Nephron (organoid): ENCODE measurements around the gene ADGRL3.
A peak's percentile ranks its signal among the peaks of the same experiment; 100 is the strongest.
"Not testable (repeated sequence)": the region's sequence is repeated elsewhere in the genome, so short reads cannot be mapped to it uniquely, and the experiment has no call there.

Experiments
- H3K27ac Mint-ChIP-seq, 3 experiments: 2 replicates each; pipeline ENCODE4 v1.8.0; 2020; ENCODE audit warnings: mixed read lengths in 3 of 3, mild to moderate bottlenecking in 2 of 3, moderate library complexity in 1 of 3
- H3K27me3 Mint-ChIP-seq: 2 replicates; pipeline ENCODE4 v1.8.0; 2021; ENCODE audit warnings: low read depth, mild to moderate bottlenecking, moderate library complexity, mixed read lengths
- H3K36me3 Mint-ChIP-seq: 2 replicates; pipeline ENCODE4 v1.8.0; 2020; ENCODE audit warnings: low read depth, mixed read lengths
- H3K4me1 Mint-ChIP-seq: 2 replicates; pipeline ENCODE4 v1.8.0; 2020; ENCODE audit warnings: mixed read lengths
- H3K4me3 Mint-ChIP-seq, 3 experiments: 2 replicates each; pipeline ENCODE4 v1.8.0; 2020; ENCODE audit warnings: mild to moderate bottlenecking in 3 of 3, mixed read lengths in 3 of 3, moderate library complexity in 2 of 3
- H3K9me3 Mint-ChIP-seq: 2 replicates; pipeline ENCODE4 v1.8.0; 2020; ENCODE audit warnings: mixed read lengths
- TF ChIP-seq, protein P1 (sequence below), 3 experiments: fragments of 200-600 bp; sonication (generic); IDR thresholded peaks; one replicate each; pipeline ENCODE4 v1.5.0; 2021; ENCODE audit warnings: antibody characterized with exemption in 3 of 3; ENCODE audit not compliant: unreplicated experiment in 3 of 3

Gene ADGRL3

DNA sequence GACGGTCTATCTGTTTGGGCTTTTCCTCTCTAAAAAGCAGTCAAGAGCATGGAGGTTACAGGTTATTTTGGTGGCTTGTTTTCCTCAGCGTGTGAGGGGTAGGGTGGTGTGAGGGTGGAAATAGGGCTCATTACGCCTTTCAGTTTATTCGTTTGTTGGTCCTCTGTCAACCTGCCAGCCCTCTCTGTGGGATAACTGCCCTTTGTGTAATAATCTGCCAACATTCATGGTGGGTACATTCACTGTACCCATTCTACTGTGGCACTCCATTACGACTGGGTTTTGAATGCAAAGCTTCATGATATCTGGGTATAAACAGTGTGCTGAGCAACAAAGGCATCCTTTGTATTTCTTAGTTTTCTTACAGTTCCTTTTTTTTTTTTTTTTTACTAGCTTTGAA is 136.4 kb downstream of the ADGRL3 start:
- H3K9me3 Mint-ChIP-seq: no peaks in the 10 kb centered on the region
- TF ChIP-seq, protein P1, sequence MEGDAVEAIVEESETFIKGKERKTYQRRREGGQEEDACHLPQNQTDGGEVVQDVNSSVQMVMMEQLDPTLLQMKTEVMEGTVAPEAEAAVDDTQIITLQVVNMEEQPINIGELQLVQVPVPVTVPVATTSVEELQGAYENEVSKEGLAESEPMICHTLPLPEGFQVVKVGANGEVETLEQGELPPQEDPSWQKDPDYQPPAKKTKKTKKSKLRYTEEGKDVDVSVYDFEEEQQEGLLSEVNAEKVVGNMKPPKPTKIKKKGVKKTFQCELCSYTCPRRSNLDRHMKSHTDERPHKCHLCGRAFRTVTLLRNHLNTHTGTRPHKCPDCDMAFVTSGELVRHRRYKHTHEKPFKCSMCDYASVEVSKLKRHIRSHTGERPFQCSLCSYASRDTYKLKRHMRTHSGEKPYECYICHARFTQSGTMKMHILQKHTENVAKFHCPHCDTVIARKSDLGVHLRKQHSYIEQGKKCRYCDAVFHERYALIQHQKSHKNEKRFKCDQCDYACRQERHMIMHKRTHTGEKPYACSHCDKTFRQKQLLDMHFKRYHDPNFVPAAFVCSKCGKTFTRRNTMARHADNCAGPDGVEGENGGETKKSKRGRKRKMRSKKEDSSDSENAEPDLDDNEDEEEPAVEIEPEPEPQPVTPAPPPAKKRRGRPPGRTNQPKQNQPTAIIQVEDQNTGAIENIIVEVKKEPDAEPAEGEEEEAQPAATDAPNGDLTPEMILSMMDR (IDR thresholded peaks at IDR 0.05; ENCODE audit: unreplicated experiment in 3 of 3): no peak
- no peaks in the 10 kb centered on the region for H3K36me3 Mint-ChIP-seq
- H3K27me3 Mint-ChIP-seq: no peaks in the 10 kb centered on the region
- H3K4me1 Mint-ChIP-seq: peaks cover 5% of the 10 kb centered on the region
- H3K27ac Mint-ChIP-seq: peak overlapping the region in 1 of 3 experiments; percentile 2
- no peak overlapping the region for H3K4me3 Mint-ChIP-seq

GRCh38 chr4:61336916-61337315 is 136.8 kb downstream of the ADGRL3 start:
- no peaks in the 10 kb centered on the region for H3K27me3 Mint-ChIP-seq
- TF ChIP-seq, protein P1 (IDR thresholded peaks at IDR 0.05; ENCODE audit: unreplicated experiment in 3 of 3): no peak
- no peaks in the 10 kb centered on the region for H3K9me3 Mint-ChIP-seq
- no peak overlapping the region for H3K4me3 Mint-ChIP-seq
- H3K27ac Mint-ChIP-seq: no peak overlapping the region
- peaks cover 6% of the 10 kb centered on the region for H3K4me1 Mint-ChIP-seq
- H3K36me3 Mint-ChIP-seq: no peaks in the 10 kb centered on the region

DNA sequence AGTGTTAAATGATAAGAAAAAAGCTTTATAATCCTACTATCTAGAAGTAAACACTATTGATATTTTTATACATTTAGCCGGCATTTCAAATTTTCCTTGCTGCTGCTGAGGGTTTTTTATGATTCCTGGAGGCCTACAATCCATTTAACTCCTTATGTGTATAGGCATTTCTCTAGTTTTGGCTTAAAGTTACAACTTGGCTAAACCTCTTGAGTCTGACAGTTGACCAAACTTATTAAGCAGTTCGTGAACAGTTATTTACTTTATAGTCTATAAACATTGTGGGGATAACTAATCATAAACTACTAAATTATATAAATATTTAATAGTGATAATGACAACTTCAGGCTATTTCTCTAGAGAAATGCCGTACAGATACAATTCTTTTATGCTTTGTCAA is 141.9 kb downstream of the ADGRL3 start:
- TF ChIP-seq, protein P1 (IDR thresholded peaks at IDR 0.05; ENCODE audit: unreplicated experiment in 3 of 3): no peak
- H3K4me3 Mint-ChIP-seq: no peak overlapping the region
- no peaks in the 10 kb centered on the region for H3K9me3 Mint-ChIP-seq
- no peak overlapping the region for H3K27ac Mint-ChIP-seq
- no peaks in the 10 kb centered on the region for H3K27me3 Mint-ChIP-seq
- peaks cover 25% of the 10 kb centered on the region for H3K4me1 Mint-ChIP-seq
- no peaks in the 10 kb centered on the region for H3K36me3 Mint-ChIP-seq

GRCh38 chr4:61350932-61351331 is 150.8 kb downstream of the ADGRL3 start:
- TF ChIP-seq, protein P1 (IDR thresholded peaks at IDR 0.05; ENCODE audit: unreplicated experiment in 3 of 3): no peak
- Mint-ChIP-seq H3K36me3 (peaks cover 17% of the 10 kb centered on the region), H3K4me3 (no peak overlapping the region), H3K27me3 (no peaks in the 10 kb centered on the region), H3K9me3 (peaks cover 13% of the 10 kb centered on the region), H3K4me1 (peaks cover 4% of the 10 kb centered on the region), H3K27ac (peak overlapping the region in 1 of 3 experiments; percentile 55)

GRCh38 chr4:61356696-61357095 is 156.6 kb downstream of the ADGRL3 start:
- H3K27me3 Mint-ChIP-seq: no peaks in the 10 kb centered on the region
- H3K4me1 Mint-ChIP-seq: no peaks in the 10 kb centered on the region
- peaks cover 11% of the 10 kb centered on the region for H3K9me3 Mint-ChIP-seq
- no peak overlapping the region for H3K27ac Mint-ChIP-seq
- H3K36me3 Mint-ChIP-seq: peaks cover 14% of the 10 kb centered on the region
- TF ChIP-seq, protein P1 (IDR thresholded peaks at IDR 0.05; ENCODE audit: unreplicated experiment in 3 of 3): no peak
- no peak overlapping the region for H3K4me3 Mint-ChIP-seq

DNA sequence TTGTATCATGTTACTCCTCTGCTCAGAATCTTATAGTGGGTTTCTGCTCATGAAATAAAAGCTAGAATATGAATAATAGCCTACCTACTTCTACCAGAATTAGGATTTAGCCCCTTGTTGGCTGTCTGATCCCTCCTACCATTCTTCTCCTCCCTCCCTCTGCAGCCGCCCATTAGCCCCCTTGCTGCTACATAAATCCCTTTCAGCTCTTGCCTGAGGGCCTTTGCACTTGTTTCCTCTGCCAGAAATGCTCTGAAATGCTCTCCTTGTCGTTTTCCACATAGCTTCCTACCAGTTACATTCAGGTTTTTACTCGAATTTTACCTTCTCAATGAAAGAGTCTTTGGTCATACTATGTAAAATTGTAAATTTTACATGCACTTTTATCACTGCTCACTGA is 159.2 kb downstream of the ADGRL3 start:
- H3K9me3 Mint-ChIP-seq: peaks cover 6% of the 10 kb centered on the region
- H3K27ac Mint-ChIP-seq: no peak overlapping the region
- TF ChIP-seq, protein P1 (IDR thresholded peaks at IDR 0.05; ENCODE audit: unreplicated experiment in 3 of 3): no peak
- H3K4me3 Mint-ChIP-seq: no peak overlapping the region
- H3K27me3 Mint-ChIP-seq: no peaks in the 10 kb centered on the region
- H3K36me3 Mint-ChIP-seq: peaks cover 9% of the 10 kb centered on the region
- H3K4me1 Mint-ChIP-seq: no peaks in the 10 kb centered on the region

GRCh38 chr4:61372817-61373216 is 172.7 kb downstream of the ADGRL3 start:
- peaks cover 17% of the 10 kb centered on the region for H3K4me1 Mint-ChIP-seq
- peaks cover 15% of the 10 kb centered on the region for H3K36me3 Mint-ChIP-seq
- H3K27ac Mint-ChIP-seq, H3K27me3 Mint-ChIP-seq, H3K4me3 Mint-ChIP-seq: not testable (repeated sequence)
- H3K9me3 Mint-ChIP-seq: peaks cover 13% of the 10 kb centered on the region
